ENCODE measurements around the gene TCERG1. TPM values are rescaled to one million over a fixed set of nuclear protein-coding genes. Genes with fewer than 3 reads are reported as not detected.

TCERG1 gene
- total RNA-seq, 1 experiment from 2014 or later, result 75.9 TPM

- in situ Hi-C loops (cut with HindIII; ENCODE audit: low pct_unique_long_range_greater_than_20kb, low sequenced_read_pairs), result no loop called here
- CTCF ChIA-PET, result no interaction called here
- no peak for DNase-seq (ENCODE audit: low read depth, low spot score)
Observed at GRCh38 chr5:146451411-146451810, 4.3 kb downstream of the TCERG1 start.

GRCh38 chr5:146457431-146457830, 10.3 kb downstream of the TCERG1 start:
- no peaks in the 10 kb centered on the region for H3K27me3 ChIP-seq (ENCODE audit: control insufficient read depth, insufficient read depth, low read length)
- no TSS peak for BruUV-seq (replicated peaks)
- no peak for TF ChIP-seq POLR2AphosphoS5 (IDR thresholded peaks at IDR 0.05; ENCODE audit: low read depth, low read length)
- no peak for TF ChIP-seq SIN3A (IDR thresholded peaks at IDR 0.05; ENCODE audit: borderline replicate concordance, insufficient read depth, low read depth, low read length)
- no peak for TF ChIP-seq TCF7L2 (IDR thresholded peaks at IDR 0.05; ENCODE audit: low read depth, low read length)
- no peak for TF ChIP-seq REST (IDR thresholded peaks at IDR 0.05; ENCODE audit: insufficient read depth in 1 of 2, low read depth in 2 of 2, low read length in 1 of 2)
- no peak for TF ChIP-seq CTCF (IDR thresholded peaks at IDR 0.05)
- peaks cover 49% of the 10 kb centered on the region for H3K36me3 ChIP-seq (ENCODE audit: control insufficient read depth, insufficient read depth, low read length)
- no peak overlapping the region for H3K27ac ChIP-seq (ENCODE audit: low read length)
- ChIA-PET CTCF (no interaction called here), POLR2A (no interaction called here)
- ATAC-seq, result no peak
- no peaks in the 10 kb centered on the region for H3K9me3 ChIP-seq (ENCODE audit: control insufficient read depth, insufficient read depth, low read depth, low read length)
- intact Hi-C loops (cut with micrococcal nuclease; ENCODE audit: unreplicated experiment), result no loop called here
- in situ Hi-C loops (cut with HindIII; ENCODE audit: low pct_unique_long_range_greater_than_20kb, low sequenced_read_pairs), result no loop called here
- H3K4me1 ChIP-seq (ENCODE audit: control insufficient read depth, insufficient read depth, low read length), result no peaks in the 10 kb centered on the region
- no peak overlapping the region for H3K4me3 ChIP-seq (ENCODE audit: low read depth in 2 of 2, low read length in 2 of 2)
- no peak for DNase-seq (ENCODE audit: low read depth, low spot score)

More at GRCh38 chr5:146451411-146451810, 4.3 kb downstream of the TCERG1 start:
- ATAC-seq, result no peak
- BruUV-seq (replicated peaks), result no TSS peak
- Histone ChIP-seq H3K4me3 (ENCODE audit: low read depth in 2 of 2, low read length in 2 of 2) (no peak overlapping the region), H3K9me3 (ENCODE audit: control insufficient read depth, insufficient read depth, low read depth, low read length) (peaks cover 1% of the 10 kb centered on the region; the same call in 1 of the 2 replicates), H3K27ac (ENCODE audit: low read length) (no peak overlapping the region), H3K27me3 (ENCODE audit: control insufficient read depth, insufficient read depth, low read length) (no peaks in the 10 kb centered on the region), H3K36me3 (ENCODE audit: control insufficient read depth, insufficient read depth, low read length) (peaks cover 15% of the 10 kb centered on the region), H3K4me1 (ENCODE audit: control insufficient read depth, insufficient read depth, low read length) (peaks cover 24% of the 10 kb centered on the region)
- intact Hi-C loops (cut with micrococcal nuclease; ENCODE audit: unreplicated experiment), result no loop called here
- TF ChIP-seq POLR2AphosphoS5 (IDR thresholded peaks at IDR 0.05; ENCODE audit: low read depth, low read length), result no peak
- TF ChIP-seq REST (IDR thresholded peaks at IDR 0.05; ENCODE audit: insufficient read depth in 1 of 2, low read depth in 2 of 2, low read length in 1 of 2), result no peak
- peak; percentile 80 for TF ChIP-seq CTCF (IDR thresholded peaks at IDR 0.05)
- POLR2A ChIA-PET, result no interaction called here
